HepG2 (cell line): ENCODE results near the gene SRRM4. TPM values are rescaled to one million over a fixed set of nuclear protein-coding genes. Genes with fewer than 3 reads are reported as not detected.

Experiments used
- ATAC-seq: fragments of 200-7000 bp; cut with Tn5 transposase; 3 replicates; pipeline ENCODE4 v1.9.1; 2020; ENCODE audit warnings: mild to moderate bottlenecking, moderate library complexity
- BruUV-seq: library from RNA; stranded (reverse); fragments of 400-500 nt; replicated peaks from 2 replicates; lab custom pipeline; 2021; lab: Mats Ljungman, UMichigan
- CTCF ChIA-PET: fragments of 300-600 bp; formaldehyde crosslinking; extraction: SDS; loops from one replicate; lab custom pipeline; 2021; ENCODE audit warnings: low total read pairs, inconsistent platforms, low intra/inter-chr PET ratio; lab: Yijun Ruan, JAX
- POLR2A ChIA-PET: fragments of 350-600 bp; sonication (Branson Sonifier 250); formaldehyde crosslinking; loops from one replicate; lab custom pipeline; 2020; ENCODE audit warnings: antibody characterized with exemption, inconsistent platforms; lab: Yijun Ruan, JAX
- DNase-seq: peaks from one replicate; pipeline ENCODE4 v3.0.0-alpha.2; 2015; ENCODE audit warnings: low spot score
- FAIRE-seq: peaks from 3 replicates; lab custom pipeline; 2011; peaks lifted over from hg19 to GRCh38; lab: Jason Lieb, UNC
- H2AFZ ChIP-seq: one replicate; pipeline ENCODE4 v1.6.1; 2011; ENCODE audit warnings: low read length, inconsistent platforms
- H3K27ac ChIP-seq: fragments of 300-600 bp; 3 replicates; pipeline ENCODE4 v1.8.0; 2011; ENCODE audit warnings: mixed run types, mild to moderate bottlenecking, mixed read lengths, low read length, inconsistent platforms; ENCODE audit not compliant: insufficient read depth; ENCODE audit errors: extremely low read length
- H3K27me3 ChIP-seq, 2 experiments: fragments of 200-600 bp in 1 of 2; 2 replicates in 1 of 2; 3 replicates in 1 of 2; pipeline versions ENCODE4 v1.6.0 to v1.8.0; 2011; ENCODE audit warnings: low read length in 2 of 2, mild to moderate bottlenecking in 2 of 2, moderate library complexity in 2 of 2, inconsistent platforms in 1 of 2; ENCODE audit not compliant: insufficient read depth in 2 of 2, control insufficient read depth in 1 of 2
- H3K36me3 ChIP-seq, 2 experiments: fragments of 200-600 bp in 1 of 2; replicated peaks in 1 of 2; 2 replicates in 1 of 2; 3 replicates in 1 of 2; pipeline versions ENCODE4 v1.5.1 to v1.8.0; 2011; ENCODE audit warnings: low read length in 2 of 2, inconsistent platforms in 1 of 2; ENCODE audit not compliant: insufficient read depth in 2 of 2, control insufficient read depth in 1 of 2
- H3K4me1 ChIP-seq: 2 replicates; pipeline ENCODE4 v1.5.1; 2012; ENCODE audit warnings: low read length, inconsistent platforms; ENCODE audit not compliant: insufficient read depth
- H3K4me2 ChIP-seq: 2 replicates; pipeline ENCODE4 v1.6.0; 2011; ENCODE audit warnings: low read depth, low read length, inconsistent platforms
- H3K4me3 ChIP-seq, 3 experiments: fragments of 200-600 bp in 1 of 3; sonication (generic), shearing (Covaris generic) in 1 of 3; replicated peaks in 1 of 3; 2 replicates each; pipeline ENCODE4 v1.5.1; 2011 to 2016; ENCODE audit warnings: low read length in 3 of 3, inconsistent platforms in 2 of 3, low read depth in 2 of 3, mild to moderate bottlenecking in 2 of 3, control low read depth in 1 of 3, mixed read lengths in 1 of 3; ENCODE audit not compliant: insufficient read depth in 1 of 3
- H3K79me2 ChIP-seq: one replicate; pipeline ENCODE4 v1.6.1; 2011; ENCODE audit warnings: low read length, inconsistent platforms; ENCODE audit not compliant: insufficient read depth
- H3K9ac ChIP-seq: 2 replicates; pipeline ENCODE4 v1.6.0; 2011; ENCODE audit warnings: mild to moderate bottlenecking, low read depth, low read length, inconsistent platforms; ENCODE audit not compliant: insufficient read depth
- H3K9me3 ChIP-seq: 2 replicates; pipeline ENCODE4 v1.5.1; 2012; ENCODE audit warnings: mild to moderate bottlenecking, low read length
- H4K20me1 ChIP-seq: 2 replicates; pipeline ENCODE4 v1.6.0; 2011; ENCODE audit warnings: inconsistent platforms, mild to moderate bottlenecking, low read length, moderate library complexity; ENCODE audit not compliant: insufficient read depth
- CENPX ChIP-seq: sonication (generic); formaldehyde crosslinking; IDR thresholded peaks from 2 replicates; pipeline ENCODE4 v1.9.0; 2021; ENCODE audit warnings: mild to moderate bottlenecking, missing genetic modification reagents, moderate library complexity
- DBP ChIP-seq: sonication (generic); formaldehyde crosslinking; IDR thresholded peaks from 2 replicates; pipeline ENCODE4 v1.4.0; 2020; ENCODE audit warnings: missing genetic modification reagents; ENCODE audit errors: not compliant biosample characterization
- POLR2G ChIP-seq: fragments of 200-400 bp; formaldehyde crosslinking; IDR thresholded peaks from 2 replicates; pipeline ENCODE4 v1.6.1; 2018; ENCODE audit warnings: mild to moderate bottlenecking, low read depth, low read length, moderate library complexity
- ZNF138 ChIP-seq: sonication (generic); formaldehyde crosslinking; IDR thresholded peaks from 2 replicates; pipeline ENCODE4 v1.5.0; 2020; ENCODE audit warnings: mild to moderate bottlenecking, low read depth, missing genetic modification reagents
- ZNF557 ChIP-seq: sonication (generic); formaldehyde crosslinking; IDR thresholded peaks from 2 replicates; pipeline ENCODE4 v1.4.0; 2020; ENCODE audit warnings: missing genetic modification reagents
- ZNF670 ChIP-seq: sonication (generic); formaldehyde crosslinking; IDR thresholded peaks from 2 replicates; pipeline ENCODE4 v1.8.0; 2022; ENCODE audit warnings: mild to moderate bottlenecking, missing genetic modification reagents, borderline replicate concordance
- WGBS: methylation state at CpG from one replicate; pipeline ENCODE4 v1.1.6; 2017; ENCODE audit warnings: low lambda C conversion rate; 5-methylcytosine and 5-hydroxymethylcytosine counted together
- in situ Hi-C: cut with HindIII; loops from 2 replicates; pipeline ENCODE4 v1.10.0; 2017; ENCODE audit warnings: low pct_unique_long_range_greater_than_20kb; ENCODE audit not compliant: extremely low pct_ligation_motif_present
- intact Hi-C: fragments of 100-400 bp; cut with micrococcal nuclease; formaldehyde crosslinking; loops from one replicate; pipeline ENCODE4 v1.10.0; 2022; ENCODE audit not compliant: unreplicated experiment
- polyA plus RNA-seq, 8 experiments: library from polyadenylated mRNA; depleted of rRNA in 3 of 8; stranded (reverse) in 7 of 8; unstranded in 1 of 8; fragments of >200 nt; fragmentation: Illumina TruSeq in 4 of 8; extraction: Trizol in 4 of 8; gene quantifications; 2 replicates each; pipeline versions ENCODE4 v1.2.1 to v1.2.3, GENCODE V29; 2011 to 2016; ENCODE audit warnings: low read depth in 4 of 8, missing spikeins in 1 of 8, mixed read lengths in 1 of 8; ENCODE audit not compliant: insufficient read depth in 1 of 8
- total RNA-seq, 5 experiments: library from RNA; depleted of rRNA; stranded (reverse); fragments of >200 nt; fragmentation: Illumina TruSeq; extraction: Trizol; gene quantifications; 2 replicates each; pipeline ENCODE4 v1.2.3, GENCODE V29; 2016; ENCODE audit warnings: low read depth in 1 of 5
- TF ChIP-seq, protein P1 (sequence below): sonication (generic); formaldehyde crosslinking; IDR thresholded peaks from 2 replicates; pipeline ENCODE4 v1.5.1; 2020; ENCODE audit warnings: mild to moderate bottlenecking, missing genetic modification reagents, moderate library complexity
- TF ChIP-seq, protein P2 (sequence below): sonication (generic); formaldehyde crosslinking; IDR thresholded peaks from 2 replicates; pipeline ENCODE4 v1.8.0; 2022; ENCODE audit warnings: missing genetic modification reagents, mild to moderate bottlenecking, moderate library complexity, borderline replicate concordance
- TF ChIP-seq, protein P3 (sequence below): IDR thresholded peaks from 2 replicates; pipeline ENCODE4 v1.6.1; 2016; ENCODE audit warnings: low read depth, control low read depth

The SRRM4 gene
- total and polyA plus RNA-seq, 2 of the 13 experiments (the other 11 are each of a cell fraction or from before 2014, with no cell fraction given), result not detected

GRCh38 chr12:119136811-119137410, 155.6 kb downstream of the SRRM4 start:
- DNase-seq (no peak), ATAC-seq (no peak), FAIRE-seq (no peak)
- H3K27ac ChIP-seq, result no peak overlapping the region
- H3K4me2 ChIP-seq, result no peak overlapping the region
- no peak overlapping the region for H3K9ac ChIP-seq
- BruUV-seq, result no TSS peak
- H2AFZ ChIP-seq, result no peak overlapping the region
- WGBS, result 6% methylated on average over 4 of the region's 4 CpGs
- H3K79me2 ChIP-seq, result no peaks in the 10 kb centered on the region
- intact Hi-C loops (no loop called here), in situ Hi-C loops (no loop called here)
- no peaks in the 10 kb centered on the region for H3K36me3 ChIP-seq
- CTCF ChIA-PET, result no interaction called here
- TF ChIP-seq ZNF138 (no peak), ZNF670 (CRISPR knock-in tag) (no peak)
- TF ChIP-seq, protein P1, sequence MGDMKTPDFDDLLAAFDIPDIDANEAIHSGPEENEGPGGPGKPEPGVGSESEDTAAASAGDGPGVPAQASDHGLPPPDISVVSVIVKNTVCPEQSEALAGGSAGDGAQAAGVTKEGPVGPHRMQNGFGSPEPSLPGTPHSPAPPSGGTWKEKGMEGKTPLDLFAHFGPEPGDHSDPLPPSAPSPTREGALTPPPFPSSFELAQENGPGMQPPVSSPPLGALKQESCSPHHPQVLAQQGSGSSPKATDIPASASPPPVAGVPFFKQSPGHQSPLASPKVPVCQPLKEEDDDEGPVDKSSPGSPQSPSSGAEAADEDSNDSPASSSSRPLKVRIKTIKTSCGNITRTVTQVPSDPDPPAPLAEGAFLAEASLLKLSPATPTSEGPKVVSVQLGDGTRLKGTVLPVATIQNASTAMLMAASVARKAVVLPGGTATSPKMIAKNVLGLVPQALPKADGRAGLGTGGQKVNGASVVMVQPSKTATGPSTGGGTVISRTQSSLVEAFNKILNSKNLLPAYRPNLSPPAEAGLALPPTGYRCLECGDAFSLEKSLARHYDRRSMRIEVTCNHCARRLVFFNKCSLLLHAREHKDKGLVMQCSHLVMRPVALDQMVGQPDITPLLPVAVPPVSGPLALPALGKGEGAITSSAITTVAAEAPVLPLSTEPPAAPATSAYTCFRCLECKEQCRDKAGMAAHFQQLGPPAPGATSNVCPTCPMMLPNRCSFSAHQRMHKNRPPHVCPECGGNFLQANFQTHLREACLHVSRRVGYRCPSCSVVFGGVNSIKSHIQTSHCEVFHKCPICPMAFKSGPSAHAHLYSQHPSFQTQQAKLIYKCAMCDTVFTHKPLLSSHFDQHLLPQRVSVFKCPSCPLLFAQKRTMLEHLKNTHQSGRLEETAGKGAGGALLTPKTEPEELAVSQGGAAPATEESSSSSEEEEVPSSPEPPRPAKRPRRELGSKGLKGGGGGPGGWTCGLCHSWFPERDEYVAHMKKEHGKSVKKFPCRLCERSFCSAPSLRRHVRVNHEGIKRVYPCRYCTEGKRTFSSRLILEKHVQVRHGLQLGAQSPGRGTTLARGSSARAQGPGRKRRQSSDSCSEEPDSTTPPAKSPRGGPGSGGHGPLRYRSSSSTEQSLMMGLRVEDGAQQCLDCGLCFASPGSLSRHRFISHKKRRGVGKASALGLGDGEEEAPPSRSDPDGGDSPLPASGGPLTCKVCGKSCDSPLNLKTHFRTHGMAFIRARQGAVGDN, result no peak
- H4K20me1 ChIP-seq, result no peaks in the 10 kb centered on the region
- no peaks in the 10 kb centered on the region for H3K27me3 ChIP-seq
- no peaks in the 10 kb centered on the region for H3K4me1 ChIP-seq
- H3K4me3 ChIP-seq, result no peak overlapping the region
- POLR2A ChIA-PET, result no interaction called here
- no peaks in the 10 kb centered on the region for H3K9me3 ChIP-seq

- H4K20me1 ChIP-seq, result no peaks in the 10 kb centered on the region
- H3K4me1 ChIP-seq, result no peaks in the 10 kb centered on the region
- no peak overlapping the region for H3K27ac ChIP-seq
- no peak overlapping the region for H3K9ac ChIP-seq
- H3K4me3 ChIP-seq, result no peak overlapping the region
- no CpG with 5 or more reads among the region's 2 CpGs for whole genome bisulfite sequencing
- H3K79me2 ChIP-seq, result no peaks in the 10 kb centered on the region
- ChIA-PET CTCF (no interaction called here), POLR2A (no interaction called here)
- no peak overlapping the region for H3K4me2 ChIP-seq
- no TSS peak for BruUV-seq
- no peaks in the 10 kb centered on the region; a peak in 1 of 5 replicates for H3K27me3 ChIP-seq
- intact Hi-C loops (no loop called here), in situ Hi-C loops (no loop called here)
- FAIRE-seq (no peak), DNase-seq (no peak), ATAC-seq (no peak)
- no peaks in the 10 kb centered on the region for H3K36me3 ChIP-seq
- H2AFZ ChIP-seq, result no peak overlapping the region
- no peaks in the 10 kb centered on the region for H3K9me3 ChIP-seq
- no peak for TF ChIP-seq POLR2G
- no peak for TF ChIP-seq DBP (CRISPR knock-in tag)
- no peak for TF ChIP-seq CENPX (CRISPR knock-in tag)
- TF ChIP-seq ZNF557 (CRISPR knock-in tag), result no peak
- TF ChIP-seq, protein P2, sequence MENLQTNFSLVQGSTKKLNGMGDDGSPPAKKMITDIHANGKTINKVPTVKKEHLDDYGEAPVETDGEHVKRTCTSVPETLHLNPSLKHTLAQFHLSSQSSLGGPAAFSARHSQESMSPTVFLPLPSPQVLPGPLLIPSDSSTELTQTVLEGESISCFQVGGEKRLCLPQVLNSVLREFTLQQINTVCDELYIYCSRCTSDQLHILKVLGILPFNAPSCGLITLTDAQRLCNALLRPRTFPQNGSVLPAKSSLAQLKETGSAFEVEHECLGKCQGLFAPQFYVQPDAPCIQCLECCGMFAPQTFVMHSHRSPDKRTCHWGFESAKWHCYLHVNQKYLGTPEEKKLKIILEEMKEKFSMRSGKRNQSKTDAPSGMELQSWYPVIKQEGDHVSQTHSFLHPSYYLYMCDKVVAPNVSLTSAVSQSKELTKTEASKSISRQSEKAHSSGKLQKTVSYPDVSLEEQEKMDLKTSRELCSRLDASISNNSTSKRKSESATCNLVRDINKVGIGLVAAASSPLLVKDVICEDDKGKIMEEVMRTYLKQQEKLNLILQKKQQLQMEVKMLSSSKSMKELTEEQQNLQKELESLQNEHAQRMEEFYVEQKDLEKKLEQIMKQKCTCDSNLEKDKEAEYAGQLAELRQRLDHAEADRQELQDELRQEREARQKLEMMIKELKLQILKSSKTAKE (CRISPR knock-in tag), result no peak
- TF ChIP-seq, protein P3, sequence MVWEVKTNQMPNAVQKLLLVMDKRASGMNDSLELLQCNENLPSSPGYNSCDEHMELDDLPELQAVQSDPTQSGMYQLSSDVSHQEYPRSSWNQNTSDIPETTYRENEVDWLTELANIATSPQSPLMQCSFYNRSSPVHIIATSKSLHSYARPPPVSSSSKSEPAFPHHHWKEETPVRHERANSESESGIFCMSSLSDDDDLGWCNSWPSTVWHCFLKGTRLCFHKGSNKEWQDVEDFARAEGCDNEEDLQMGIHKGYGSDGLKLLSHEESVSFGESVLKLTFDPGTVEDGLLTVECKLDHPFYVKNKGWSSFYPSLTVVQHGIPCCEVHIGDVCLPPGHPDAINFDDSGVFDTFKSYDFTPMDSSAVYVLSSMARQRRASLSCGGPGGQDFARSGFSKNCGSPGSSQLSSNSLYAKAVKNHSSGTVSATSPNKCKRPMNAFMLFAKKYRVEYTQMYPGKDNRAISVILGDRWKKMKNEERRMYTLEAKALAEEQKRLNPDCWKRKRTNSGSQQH, result no peak
Observed at GRCh38 chr12:119139448-119139847, 158.1 kb downstream of the SRRM4 start.
